ENCODE data around the gene NUP43.

DNA sequence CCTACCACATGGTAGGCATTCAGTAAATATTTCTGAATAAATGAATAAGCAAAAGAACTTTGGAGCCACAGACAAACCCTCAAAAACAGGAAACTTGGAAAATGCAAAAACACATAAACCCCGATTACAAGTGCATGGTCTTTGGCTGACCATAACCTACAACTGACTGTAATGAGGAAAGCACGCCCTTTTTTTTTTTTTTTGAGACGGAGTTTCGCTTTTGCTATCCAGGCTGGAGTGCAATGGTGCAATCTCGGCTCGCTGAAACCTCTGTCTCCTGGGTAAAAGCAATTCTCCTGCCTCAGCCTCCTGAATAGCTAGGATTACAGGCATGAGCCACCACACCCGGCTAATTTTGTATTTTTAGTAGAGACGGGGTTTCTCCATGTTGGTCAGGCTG is 16.5 kb downstream of the NUP43 start:
- TF ChIP-seq TAF1 (IDR thresholded peaks at IDR 0.05; ENCODE audit: borderline replicate concordance, low read depth, low read length) = no peak
- TF ChIP-seq POLR2A (IDR thresholded peaks at IDR 0.05; ENCODE audit: low read depth, low read length) = no peak

Measured in GM12892 (cell line).